OCI-LY3 (cell line): ENCODE results near the gene MAFG.

ENCODE experiments used
- CTCF ChIP-seq: fragments of 200-600, 300-600 bp; sonication (generic); IDR thresholded peaks from 2 replicates; pipeline ENCODE4 v1.5.1; 2014; ENCODE audit warnings: antibody characterized with exemption, low read length, low read depth
- EZH2phosphoT487 ChIP-seq: fragments of 200-600 bp; shearing (Covaris generic); IDR thresholded peaks from 2 replicates; pipeline ENCODE4 v1.6.1; 2018; ENCODE audit warnings: antibody characterized with exemption, mixed run types, low read depth

GRCh38 chr17:81951785-81952684, 24.5 kb upstream of the MAFG start:
- TF ChIP-seq CTCF (no peak), EZH2phosphoT487 (no peak)
